PC-3 (cell line): ENCODE results near the gene RPL39L. TPM values are rescaled to one million over a fixed set of nuclear protein-coding genes. Genes with fewer than 3 reads are reported as not detected.
A peak's percentile ranks its signal among the peaks of the same experiment; 100 is the strongest.

Source experiments
- ATAC-seq: fragments of 200-7000 bp; cut with Tn5 transposase; 2 replicates; pipeline ENCODE4 v1.9.1; 2020; ENCODE audit warnings: mild to moderate bottlenecking, moderate library complexity
- Bru-seq: library from RNA; stranded (reverse); fragments of 400-500 nt; gene quantifications from one replicate; lab custom pipeline; 2021; lab: Mats Ljungman, UMichigan
- BruChase-seq, 2 experiments: library from RNA; stranded (reverse); fragments of 400-500 nt; gene quantifications; one replicate each; lab custom pipeline; 2021; lab: Mats Ljungman, UMichigan
- BruUV-seq: library from RNA; stranded (reverse); fragments of 400-500 nt; replicated peaks from 2 replicates; lab custom pipeline; 2021; lab: Mats Ljungman, UMichigan
- CTCF ChIA-PET: fragments of 300-600 bp; sonication (Branson Sonifier 250); formaldehyde crosslinking; loops from one replicate; lab custom pipeline; 2022; ENCODE audit warnings: antibody characterized with exemption; lab: Charles Lee
- POLR2A ChIA-PET: fragments of 300-600 bp; sonication (Branson Sonifier 250); formaldehyde crosslinking; loops from one replicate; lab custom pipeline; 2022; ENCODE audit warnings: antibody characterized with exemption; ENCODE audit not compliant: unreplicated experiment; lab: Charles Lee
- DNase-seq: peaks from one replicate; pipeline ENCODE4 v3.0.0-alpha.2; 2015
- H2AFZ ChIP-seq: fragments of 300-600 bp; sonication (generic); 2 replicates; pipeline ENCODE4 v1.6.0; 2016; ENCODE audit warnings: antibody characterized with exemption, low read length
- H3F3A ChIP-seq: fragments of 300-600 bp; sonication (generic); one replicate; pipeline ENCODE4 v1.6.0; 2017; ENCODE audit warnings: antibody characterized with exemption, low read length, control low read depth, mild to moderate bottlenecking; ENCODE audit not compliant: unreplicated experiment
- H3K27ac ChIP-seq: fragments of 300-600 bp; sonication (generic); 2 replicates; pipeline ENCODE4 v1.5.1; 2016; ENCODE audit warnings: mild to moderate bottlenecking, low read length
- H3K27me3 ChIP-seq: fragments of 300-600 bp; sonication (generic); 2 replicates; pipeline ENCODE4 v1.6.1; 2016; ENCODE audit warnings: low read length, mixed read lengths
- H3K36me3 ChIP-seq: fragments of 300-600 bp; sonication (generic); 2 replicates; pipeline ENCODE4 v1.6.1; 2016; ENCODE audit warnings: low read depth, mixed run types, low read length, mixed read lengths
- H3K4me1 ChIP-seq: fragments of 300-600 bp; sonication (generic); 2 replicates; pipeline ENCODE4 v1.5.1; 2016; ENCODE audit warnings: low read length; ENCODE audit not compliant: insufficient read depth
- H3K4me2 ChIP-seq: fragments of 300-600 bp; sonication (generic); 2 replicates; pipeline ENCODE4 v1.6.0; 2016; ENCODE audit warnings: low read length
- H3K4me3 ChIP-seq: fragments of 300-600 bp; sonication (generic); 2 replicates; pipeline ENCODE4 v1.5.1; 2016; ENCODE audit warnings: mild to moderate bottlenecking, low read length, mixed read lengths
- H3K79me2 ChIP-seq: fragments of 300-600 bp; sonication (generic); 2 replicates; pipeline ENCODE4 v1.6.1; 2017; ENCODE audit warnings: low read length, mixed read lengths
- H3K9ac ChIP-seq: fragments of 300-600 bp; sonication (generic); 2 replicates; pipeline ENCODE4 v1.6.0; 2016; ENCODE audit warnings: mild to moderate bottlenecking, low read length
- H3K9me2 ChIP-seq: fragments of 300-600 bp; sonication (generic); replicated peaks from 2 replicates; pipeline ENCODE4 v1.6.1; 2016; ENCODE audit warnings: mixed run types, low read length, mixed read lengths
- H3K9me3 ChIP-seq: fragments of 300-600 bp; sonication (generic); 2 replicates; pipeline ENCODE4 v1.6.1; 2016; ENCODE audit warnings: low read length, mixed read lengths
- H4K20me1 ChIP-seq: fragments of 300-600 bp; sonication (generic); 2 replicates; pipeline ENCODE4 v1.6.1; 2016; ENCODE audit warnings: low read length, mixed read lengths
- CTCF ChIP-seq: fragments of 300-600 bp; sonication (generic); conservative IDR thresholded peaks from 2 replicates; pipeline ENCODE4 v1.5.1; 2017; ENCODE audit warnings: antibody characterized with exemption, low read depth, mild to moderate bottlenecking, low read length
- EZH2 ChIP-seq: fragments of 300-600 bp; sonication (generic); IDR thresholded peaks from one replicate; pipeline ENCODE4 v1.6.1; 2017; ENCODE audit warnings: antibody characterized with exemption, mild to moderate bottlenecking, low read length; ENCODE audit not compliant: unreplicated experiment
- EZH2phosphoT487 ChIP-seq: fragments of 300-600 bp; sonication (generic); IDR thresholded peaks from 2 replicates; pipeline ENCODE4 v1.6.1; 2018; ENCODE audit warnings: mild to moderate bottlenecking, antibody characterized with exemption, low read length, borderline replicate concordance
- intact Hi-C: fragments of 100-400 bp; cut with micrococcal nuclease; formaldehyde crosslinking; loops from 2 replicates; pipeline ENCODE4 v1.9.0; 2023
- long read RNA-seq: library from polyadenylated mRNA; unstranded; transcript quantifications from one replicate; pipeline ENCODE4 v2.0.0, GENCODE V29; 2021; ENCODE audit not compliant: unreplicated experiment
- total RNA-seq: library from RNA; depleted of rRNA; stranded (reverse); fragments of >200 nt; gene quantifications from 2 replicates; pipeline ENCODE4 v1.2.3, GENCODE V29; 2014; rRNA removed

RPL39L gene
- total RNA-seq (155 and 175 TPM in 2 replicates), Bru-seq, nascent RNA (percentile 44 among the genes with signal in this experiment), BruChase-seq, experiment 1, labeled RNA remaining after a 6-hour chase (percentile 38 among the genes with signal in this experiment), BruChase-seq, experiment 2, labeled RNA remaining after a 2-hour chase (percentile 39 among the genes with signal in this experiment)
- long read RNA-seq, transcript RPL39L-201 (3 exons, 756 nt) = major isoform, 16 of 21 reads
- long read RNA-seq, partial matches to known transcripts = 2 of 21 reads
- long read RNA-seq, other reads (novel, unspliced or antisense) = 1 of 21 reads

- peak within 1 kb of the TSS; percentile 62 for H3K27ac ChIP-seq
- no TSS peak for BruUV-seq
- H3K9me2 ChIP-seq = no peaks in the 10 kb centered on the region
- no peaks in the 10 kb centered on the region for H3K36me3 ChIP-seq
- intact Hi-C loops = loop anchor here (1.0 kb wide), 2 partner anchors 26 to 290 kb away; no protein-coding TSS in a partner anchor
- H4K20me1 ChIP-seq = no peaks in the 10 kb centered on the region
- DNase-seq (peak; percentile 88), ATAC-seq (peak; percentile 92)
- CTCF ChIA-PET = interaction anchor here (0.5 to 1.8 kb wide), 15 partner anchors 8 to 1444 kb away, joined by 3 to 18 read pairs (median 5); no protein-coding TSS in a partner anchor
- TF ChIP-seq EZH2 (no peak), CTCF (peak; percentile 95), EZH2phosphoT487 (no peak)
- peaks cover 11% of the 10 kb centered on the region for H3K79me2 ChIP-seq
- H2AFZ ChIP-seq = peak within 1 kb of the TSS; percentile 87
- no peaks in the 10 kb centered on the region for H3K27me3 ChIP-seq
- H3K4me1 ChIP-seq = peaks cover 21% of the 10 kb centered on the region
- H3K9me3 ChIP-seq = no peaks in the 10 kb centered on the region
- POLR2A ChIA-PET = interaction anchor here (0.5 to 1.0 kb wide), 7 partner anchors 11 to 1105 kb away, joined by 3 to 5 read pairs (median 4); no protein-coding TSS in a partner anchor
- peak within 1 kb of the TSS; percentile 84 for H3K4me2 ChIP-seq
- peak within 1 kb of the TSS; percentile 73 for H3K4me3 ChIP-seq
- H3K9ac ChIP-seq = peak within 1 kb of the TSS; percentile 91
- H3F3A ChIP-seq = no peaks in the 10 kb centered on the region
Measured at GRCh38 chr3:187139126-187139894, at the start of gene RPL39L. Gene RPL39L (minus strand): TSS chr3:187139496. CDS start chr3:187121300, 18,196 bp downstream.

GRCh38 chr3:187188931-187189330, 49.6 kb upstream of the RPL39L start:
- Histone ChIP-seq H3K36me3 (no peaks in the 10 kb centered on the region), H3K4me3 (no peak overlapping the region), H3K9ac (no peak overlapping the region), H3K9me2 (no peaks in the 10 kb centered on the region), H2AFZ (no peak overlapping the region), H3K9me3 (no peaks in the 10 kb centered on the region), H3K79me2 (no peaks in the 10 kb centered on the region), H3K4me2 (no peak overlapping the region), H4K20me1 (no peaks in the 10 kb centered on the region), H3K27ac (no peak overlapping the region), H3K27me3 (no peaks in the 10 kb centered on the region), H3F3A (peaks cover 10% of the 10 kb centered on the region), H3K4me1 (peaks cover 35% of the 10 kb centered on the region)
- DNase-seq = no peak
- ATAC-seq = no peak
- ChIA-PET CTCF (no interaction called here), POLR2A (no interaction called here)
- TF ChIP-seq CTCF (no peak), EZH2 (no peak), EZH2phosphoT487 (no peak)
- no TSS peak for BruUV-seq
- intact Hi-C loops = no loop called here
